ENCODE results near the gene RAB10. TPM values are rescaled to one million over a fixed set of nuclear protein-coding genes. Genes with fewer than 3 reads are reported as not detected.

Gene RAB10
- total and polyA plus RNA-seq, 9 of the 15 experiments (the other 6 are each of a cell fraction or from before 2014, with no cell fraction given) = 25.1 to 214 (median 157) TPM

DNA sequence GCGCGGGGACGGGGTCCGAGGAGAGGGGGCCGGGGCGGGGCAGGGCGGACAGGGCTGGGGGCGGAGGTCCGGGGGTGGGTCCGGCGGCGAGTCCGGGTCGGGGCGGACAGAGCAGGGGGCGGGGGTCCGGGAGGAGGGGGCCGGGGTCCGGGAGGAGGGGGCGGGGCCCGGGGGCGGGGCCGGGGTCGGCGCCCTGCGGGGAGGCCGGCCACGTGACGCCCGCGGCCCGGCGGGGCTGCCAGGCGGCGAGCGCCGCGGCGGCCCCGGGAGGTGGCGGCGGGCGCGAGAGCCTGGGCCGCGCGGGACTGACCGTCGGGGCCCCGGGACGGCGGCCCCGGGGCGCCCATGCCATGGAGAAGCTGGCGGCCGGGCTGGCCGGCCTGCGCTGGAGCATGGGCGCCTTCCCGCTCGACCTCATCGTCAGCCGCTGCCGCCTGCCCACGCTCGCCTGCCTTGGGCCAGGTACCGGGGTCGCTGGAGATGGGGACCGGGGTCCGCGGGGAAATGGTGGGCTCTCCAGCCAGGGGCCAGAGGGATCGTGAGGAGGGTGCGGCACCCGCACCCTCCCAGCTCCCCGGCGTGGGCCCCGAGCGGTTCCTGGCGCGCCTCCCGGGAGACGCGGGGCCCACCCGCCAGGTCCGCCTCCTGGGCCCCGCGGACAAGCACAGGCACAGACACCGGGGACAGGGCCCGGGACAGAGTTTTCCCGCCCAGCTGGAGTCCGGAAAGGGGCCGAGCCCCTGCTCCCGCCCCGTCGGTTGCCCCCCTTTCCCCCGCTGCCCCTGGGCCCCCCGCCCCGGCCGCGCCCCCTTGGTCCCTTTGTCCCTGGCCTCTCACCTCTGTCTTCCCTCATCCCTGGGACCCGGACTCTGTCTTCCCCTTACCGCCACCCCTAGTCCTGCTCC, 139.2 kb downstream of the RAB10 start, which contains the start of gene GAREM2:
Gene GAREM2, plus strand, starts transcription at position 218 of the 905 bp plus-strand sequence. Its CDS starts 133 bp downstream, at position 351.
- no TSS peak for BruUV-seq (replicated peaks)
- Histone ChIP-seq H3K4me2 (ENCODE audit: insufficient read depth, low read length) (peak within 1 kb of the TSS; percentile 46), H3K27ac (ENCODE audit: extremely low read depth, low read depth, low read length) (no peak within 1 kb of the TSS), H2AFZ (ENCODE audit: low read depth, low read length) (peak within 1 kb of the TSS; percentile 88), H4K20me1 (replicated peaks; ENCODE audit: control insufficient read depth, insufficient read depth, low read length) (no peaks in the 10 kb centered on the region), H3K9ac (ENCODE audit: insufficient read depth in 1 of 2, low read depth in 2 of 2, low read length in 2 of 2) (peak within 1 kb of the TSS; percentile 68 to 92; a peak in 3 of 4 replicates), H3K4me1 (replicated peaks in 1 of 2; ENCODE audit: control insufficient read depth in 2 of 2, insufficient read depth in 2 of 2, low read length in 2 of 2) (peaks cover 0 to 43% of the 10 kb centered on the region in 2 experiments; a peak in 2 of 5 replicates), H3K4me3 (peak within 1 kb of the TSS; percentile 47), H3K9me3 (replicated peaks; ENCODE audit: control insufficient read depth, insufficient read depth, low read depth, low read length) (no peaks in the 10 kb centered on the region), H3K36me3 (ENCODE audit: control insufficient read depth, insufficient read depth, low read length) (no peaks in the 10 kb centered on the region), H3K79me2 (ENCODE audit: control insufficient read depth, insufficient read depth, low read length) (no peaks in the 10 kb centered on the region), H3K9me1 (ENCODE audit: control insufficient read depth, insufficient read depth, low read length) (no peaks in the 10 kb centered on the region), H3K27me3 (ENCODE audit: control insufficient read depth in 2 of 2, insufficient read depth in 2 of 2, low read length in 2 of 2) (no peaks in the 10 kb centered on the region)
- DNase-seq (ENCODE audit: extremely low read depth in 1 of 4, low spot score in 3 of 4) (peak in 3 of 4 experiments; percentile 73 to 90 (median 89)), FAIRE-seq (no peak), ATAC-seq (peak; percentile 39)
- 2% methylated on average over 20 of the region's 102 CpGs for WGBS (ENCODE audit: insufficient coverage, low coverage, missing lambda C conversion rate)
- intact Hi-C loops (cut with micrococcal nuclease) (loop anchor here (5.0 kb wide), 1 partner anchor 294 kb away; no protein-coding TSS in a partner anchor), in situ Hi-C loops (cut with MboI) (no loop called here)
- POLR2A ChIA-PET = interaction anchor here (0.6 to 1.0 kb wide), 2 partner anchors 18 to 141 kb away, joined by 4 to 5 read pairs; no protein-coding TSS in a partner anchor
- CTCF ChIA-PET (ENCODE audit: low intra/inter-chr PET ratio) = interaction anchor here (1.2 kb wide), 1 partner anchor 11 kb away, joined by 4 read pairs; no protein-coding TSS in a partner anchor
- peak; percentile 65 for TF ChIP-seq POLR2G (IDR thresholded peaks at IDR 0.05; ENCODE audit: low read depth, low read length)
- TF ChIP-seq, protein P1, sequence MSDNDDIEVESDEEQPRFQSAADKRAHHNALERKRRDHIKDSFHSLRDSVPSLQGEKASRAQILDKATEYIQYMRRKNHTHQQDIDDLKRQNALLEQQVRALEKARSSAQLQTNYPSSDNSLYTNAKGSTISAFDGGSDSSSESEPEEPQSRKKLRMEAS (CRISPR knock-in tag; IDR thresholded peaks at IDR 0.05) = 0 out of 2 replicates have a peak, but pooled peaks have one; percentile 27
- no peak for TF ChIP-seq CHD4 (IDR thresholded peaks at IDR 0.05; ENCODE audit: insufficient read depth, insufficient replicate concordance, low read depth, low read length, poor library complexity, severe bottlenecking)
- TF ChIP-seq GTF2E2 (tag; IDR thresholded peaks at IDR 0.05) = no peak
- TF ChIP-seq L3MBTL2 (IDR thresholded peaks at IDR 0.05) = peak; percentile 39; the same call in 1 of the 2 replicates
- no peak for TF ChIP-seq NCOR1 (IDR thresholded peaks at IDR 0.05)
- peak; percentile 63; the same call in 1 of the 2 replicates for TF ChIP-seq NCOA6 (IDR thresholded peaks at IDR 0.05)
- peak; percentile 37; the same call in 1 of the 2 replicates for TF ChIP-seq SMAD4 (CRISPR knock-in tag; conservative IDR thresholded peaks at IDR 0.05)
- no peak for TF ChIP-seq C11orf30 (IDR thresholded peaks at IDR 0.05; ENCODE audit: low read depth)
- TF ChIP-seq NFATC3 (IDR thresholded peaks at IDR 0.05) = no peak
- 0 out of 4 replicates have a peak, but pooled peaks of 1 of the 2 experiments have one; percentile 30 for TF ChIP-seq MAZ (CRISPR knock-in tag; conservative IDR thresholded peaks at IDR 0.05 in 1 of 2, IDR thresholded peaks at IDR 0.05 in 1 of 2)
- 0 out of 2 replicates have a peak, but pooled peaks have one; percentile 20 for TF ChIP-seq GATAD2A (IDR thresholded peaks at IDR 0.05)
- TF ChIP-seq CXXC5 (CRISPR knock-in tag; IDR thresholded peaks at IDR 0.05) = peak; percentile 34
- TF ChIP-seq, protein P2, sequence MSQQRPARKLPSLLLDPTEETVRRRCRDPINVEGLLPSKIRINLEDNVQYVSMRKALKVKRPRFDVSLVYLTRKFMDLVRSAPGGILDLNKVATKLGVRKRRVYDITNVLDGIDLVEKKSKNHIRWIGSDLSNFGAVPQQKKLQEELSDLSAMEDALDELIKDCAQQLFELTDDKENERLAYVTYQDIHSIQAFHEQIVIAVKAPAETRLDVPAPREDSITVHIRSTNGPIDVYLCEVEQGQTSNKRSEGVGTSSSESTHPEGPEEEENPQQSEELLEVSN (IDR thresholded peaks at IDR 0.05; ENCODE audit: borderline replicate concordance in 1 of 2, extremely low read depth in 1 of 2, insufficient read depth in 1 of 2, insufficient read length in 1 of 2, low read depth in 1 of 2, low read length in 1 of 2, poor library complexity in 1 of 2, severe bottlenecking in 1 of 2) = peak; percentile 67 to 78
- peak; percentile 71; the same call in 1 of the 2 replicates for TF ChIP-seq RB1 (IDR thresholded peaks at IDR 0.05; ENCODE audit: low read depth)
- no peak for TF ChIP-seq BRD9 (IDR thresholded peaks at IDR 0.05; ENCODE audit: low read depth, partially characterized antibody)
- peak; percentile 44; the same call in 1 of the 2 replicates for TF ChIP-seq PHF8 (IDR thresholded peaks at IDR 0.05; ENCODE audit: borderline replicate concordance, low read length)
- TF ChIP-seq RBFOX2 (IDR thresholded peaks at IDR 0.05; ENCODE audit: low read depth, low read length) = 0 out of 2 replicates have a peak, but pooled peaks have one; percentile 41
- peak in 1 of 3 experiments; percentile 34 for TF ChIP-seq YY1 (IDR thresholded peaks at IDR 0.05; ENCODE audit: borderline replicate concordance in 1 of 3, control insufficient read depth in 1 of 3, extremely low read depth in 1 of 3, insufficient read depth in 3 of 3, insufficient read length in 1 of 3, insufficient replicate concordance in 2 of 3, low read depth in 1 of 3, low read length in 2 of 3)
